Embryonic facial prominence (tissue), 1 donor: ENCODE data around the gene CAPN1.
"Not testable (repeated sequence)": the region's sequence is repeated elsewhere in the genome, so short reads cannot be mapped to it uniquely, and the experiment has no call there.

Experiments used
- DNase-seq: peaks from one replicate; pipeline ENCODE4 v3.0.0-alpha.2; 2016; ENCODE audit errors: extremely low spot score

Gene CAPN1

GRCh38 chr11:65160643-65161042 is 21.1 kb upstream of the CAPN1 start:
- no peak for DNase-seq

- DNase-seq = no peak
Observed at GRCh38 chr11:65163684-65164083, 18.0 kb upstream of the CAPN1 start.

GRCh38 chr11:65165410-65166317 is 16.1 kb upstream of the CAPN1 start:
- DNase-seq = no peak

- no peak for DNase-seq
Observed at GRCh38 chr11:65166893-65167292, 14.8 kb upstream of the CAPN1 start.

GRCh38 chr11:65167656-65168055 is 14.1 kb upstream of the CAPN1 start:
- DNase-seq = no peak

GRCh38 chr11:65169164-65169641 is 12.5 kb upstream of the CAPN1 start:
- no peak for DNase-seq

- DNase-seq = no peak
Observed at GRCh38 chr11:65170058-65170534, 11.6 kb upstream of the CAPN1 start, which contains the start of gene SPDYC. SPDYC (plus strand) TSS chr11:65170233; CDS start chr11:65171358, 1,125 bp downstream.

GRCh38 chr11:65172600-65172999 is 9.1 kb upstream of the CAPN1 start:
- no peak for DNase-seq

GRCh38 chr11:65174571-65175010 is 7.1 kb upstream of the CAPN1 start:
- not testable (repeated sequence) for DNase-seq

GRCh38 chr11:65180877-65181568 is 705 bp upstream of the CAPN1 start:
- DNase-seq = peak; percentile 38

- no peak for DNase-seq
Observed at GRCh38 chr11:65182258-65183170, 786 bp downstream of the CAPN1 start.

GRCh38 chr11:65183201-65183891 is 1.6 kb downstream of the CAPN1 start:
- no peak for DNase-seq

- DNase-seq = no peak
Observed at GRCh38 chr11:65184146-65184545, 2.4 kb downstream of the CAPN1 start.

GRCh38 chr11:65185171-65185570 is 3.4 kb downstream of the CAPN1 start:
- DNase-seq = no peak

GRCh38 chr11:65185869-65186341 is 4.2 kb downstream of the CAPN1 start:
- no peak for DNase-seq

- no peak for DNase-seq
Observed at GRCh38 chr11:65186701-65187100, 5.0 kb downstream of the CAPN1 start.

GRCh38 chr11:65187146-65187675 is 5.5 kb downstream of the CAPN1 start:
- DNase-seq = no peak

- no peak for DNase-seq
Observed at GRCh38 chr11:65187971-65188461, 6.3 kb downstream of the CAPN1 start.

- DNase-seq = no peak
Observed at GRCh38 chr11:65188486-65188885, 6.8 kb downstream of the CAPN1 start.

GRCh38 chr11:65189191-65189590 is 7.5 kb downstream of the CAPN1 start:
- DNase-seq = no peak
